Non-pigmented ciliary epithelial cell (primary cell): ENCODE measurements around the gene VSX1.

Experiments used
- DNase-seq: peaks from one replicate; pipeline ENCODE4 v3.0.0-alpha.2; 2010; ENCODE audit warnings: low read depth

The VSX1 gene

GRCh38 chr20:25040438-25040831 lies 41.5 kb downstream of the VSX1 start:
- DNase-seq, result peak; percentile 45

GRCh38 chr20:25039697-25040437 lies 42.1 kb downstream of the VSX1 start:
- DNase-seq, result no peak

- DNase-seq, result no peak
Observed at GRCh38 chr20:25038591-25039015, 43.3 kb downstream of the VSX1 start.

GRCh38 chr20:25038103-25038410 lies 43.9 kb downstream of the VSX1 start:
- DNase-seq, result no peak

- no peak for DNase-seq
Observed at GRCh38 chr20:25037288-25038102, 44.4 kb downstream of the VSX1 start.

GRCh38 chr20:25036331-25036936 lies 45.5 kb downstream of the VSX1 start:
- DNase-seq, result no peak

GRCh38 chr20:25035921-25036320 lies 46.0 kb downstream of the VSX1 start:
- DNase-seq, result no peak

- no peak for DNase-seq
Observed at GRCh38 chr20:25033924-25034300, 48.0 kb downstream of the VSX1 start.

GRCh38 chr20:25033265-25033923 lies 48.5 kb downstream of the VSX1 start:
- no peak for DNase-seq

- no peak for DNase-seq
Observed at GRCh38 chr20:25032478-25033264, 49.3 kb downstream of the VSX1 start.

- no peak for DNase-seq
Observed at GRCh38 chr20:25032065-25032477, 49.9 kb downstream of the VSX1 start.

GRCh38 chr20:25031241-25031640 lies 50.7 kb downstream of the VSX1 start:
- DNase-seq, result no peak

GRCh38 chr20:25030649-25031207 lies 51.2 kb downstream of the VSX1 start:
- no peak for DNase-seq

- no peak for DNase-seq
Observed at GRCh38 chr20:25030007-25030648, 51.8 kb downstream of the VSX1 start.

GRCh38 chr20:25025986-25026605 lies 55.8 kb downstream of the VSX1 start:
- no peak for DNase-seq
